Neural progenitor cell (in vitro differentiated cells): ENCODE measurements around the gene SPG21.
A peak's percentile ranks its signal among the peaks of the same experiment; 100 is the strongest.

Source experiments
- EZH2 ChIP-seq: fragments of 200-600 bp; sonication (generic); IDR thresholded peaks from 2 replicates; pipeline ENCODE4 v1.6.1; 2017; ENCODE audit warnings: antibody characterized with exemption, mild to moderate bottlenecking, moderate library complexity
- EZH2phosphoT487 ChIP-seq: fragments of 200-600 bp; sonication (generic); IDR thresholded peaks from 2 replicates; pipeline ENCODE4 v1.6.1; 2017; ENCODE audit warnings: antibody characterized with exemption
- TF ChIP-seq, protein P1 (sequence below): fragments of 200-600 bp; sonication (generic); IDR thresholded peaks from 2 replicates; pipeline ENCODE4 v1.5.1; 2017; ENCODE audit warnings: antibody characterized with exemption, mild to moderate bottlenecking

DNA sequence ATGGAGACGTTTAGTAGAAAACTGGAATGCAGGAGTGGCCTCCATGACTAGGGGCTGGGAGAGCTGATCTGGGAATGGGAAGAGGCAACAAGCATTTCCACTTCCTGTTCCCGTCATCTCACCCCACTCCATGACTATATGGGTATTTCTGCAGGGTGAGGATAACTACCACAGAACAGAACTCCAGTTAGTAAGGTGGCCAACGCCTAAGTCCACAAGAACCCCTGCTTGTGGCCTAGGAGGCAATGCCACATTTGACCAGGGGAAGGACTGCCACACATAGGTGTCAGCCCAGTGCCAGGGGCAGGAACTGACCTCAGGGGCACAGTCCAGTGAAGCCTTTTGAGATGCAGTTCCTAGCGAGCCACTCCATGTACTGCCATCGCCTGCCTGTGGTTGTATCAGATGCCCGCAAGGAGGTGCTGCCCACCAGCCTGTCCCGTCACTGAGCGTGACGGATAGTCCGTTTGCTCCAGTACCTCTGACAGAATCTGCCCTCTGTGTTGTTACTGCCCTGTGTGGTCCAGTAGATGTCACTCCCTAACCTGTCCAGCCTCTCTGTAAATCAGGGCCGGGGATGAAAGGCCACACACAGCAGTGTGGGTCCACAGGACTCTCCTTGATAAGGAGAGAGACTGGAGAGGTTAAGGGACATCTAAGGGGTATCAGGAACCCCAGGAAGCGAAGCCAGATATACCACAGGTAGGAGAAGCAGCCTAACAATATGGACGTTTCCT lies 43.3 kb upstream of the SPG21 start:
- TF ChIP-seq, protein P1, sequence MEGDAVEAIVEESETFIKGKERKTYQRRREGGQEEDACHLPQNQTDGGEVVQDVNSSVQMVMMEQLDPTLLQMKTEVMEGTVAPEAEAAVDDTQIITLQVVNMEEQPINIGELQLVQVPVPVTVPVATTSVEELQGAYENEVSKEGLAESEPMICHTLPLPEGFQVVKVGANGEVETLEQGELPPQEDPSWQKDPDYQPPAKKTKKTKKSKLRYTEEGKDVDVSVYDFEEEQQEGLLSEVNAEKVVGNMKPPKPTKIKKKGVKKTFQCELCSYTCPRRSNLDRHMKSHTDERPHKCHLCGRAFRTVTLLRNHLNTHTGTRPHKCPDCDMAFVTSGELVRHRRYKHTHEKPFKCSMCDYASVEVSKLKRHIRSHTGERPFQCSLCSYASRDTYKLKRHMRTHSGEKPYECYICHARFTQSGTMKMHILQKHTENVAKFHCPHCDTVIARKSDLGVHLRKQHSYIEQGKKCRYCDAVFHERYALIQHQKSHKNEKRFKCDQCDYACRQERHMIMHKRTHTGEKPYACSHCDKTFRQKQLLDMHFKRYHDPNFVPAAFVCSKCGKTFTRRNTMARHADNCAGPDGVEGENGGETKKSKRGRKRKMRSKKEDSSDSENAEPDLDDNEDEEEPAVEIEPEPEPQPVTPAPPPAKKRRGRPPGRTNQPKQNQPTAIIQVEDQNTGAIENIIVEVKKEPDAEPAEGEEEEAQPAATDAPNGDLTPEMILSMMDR: peak; percentile 83
- TF ChIP-seq EZH2 (no peak), EZH2phosphoT487 (no peak)
